Nucleus accumbens (tissue), 56 donors: ENCODE data around the gene TUT4.

ENCODE experiments used
- DNase-seq, 56 donors: peaks; one replicate each; lab custom pipeline; 2025; lab: John Stamatoyannopoulos, UW

The TUT4 gene

DNA sequence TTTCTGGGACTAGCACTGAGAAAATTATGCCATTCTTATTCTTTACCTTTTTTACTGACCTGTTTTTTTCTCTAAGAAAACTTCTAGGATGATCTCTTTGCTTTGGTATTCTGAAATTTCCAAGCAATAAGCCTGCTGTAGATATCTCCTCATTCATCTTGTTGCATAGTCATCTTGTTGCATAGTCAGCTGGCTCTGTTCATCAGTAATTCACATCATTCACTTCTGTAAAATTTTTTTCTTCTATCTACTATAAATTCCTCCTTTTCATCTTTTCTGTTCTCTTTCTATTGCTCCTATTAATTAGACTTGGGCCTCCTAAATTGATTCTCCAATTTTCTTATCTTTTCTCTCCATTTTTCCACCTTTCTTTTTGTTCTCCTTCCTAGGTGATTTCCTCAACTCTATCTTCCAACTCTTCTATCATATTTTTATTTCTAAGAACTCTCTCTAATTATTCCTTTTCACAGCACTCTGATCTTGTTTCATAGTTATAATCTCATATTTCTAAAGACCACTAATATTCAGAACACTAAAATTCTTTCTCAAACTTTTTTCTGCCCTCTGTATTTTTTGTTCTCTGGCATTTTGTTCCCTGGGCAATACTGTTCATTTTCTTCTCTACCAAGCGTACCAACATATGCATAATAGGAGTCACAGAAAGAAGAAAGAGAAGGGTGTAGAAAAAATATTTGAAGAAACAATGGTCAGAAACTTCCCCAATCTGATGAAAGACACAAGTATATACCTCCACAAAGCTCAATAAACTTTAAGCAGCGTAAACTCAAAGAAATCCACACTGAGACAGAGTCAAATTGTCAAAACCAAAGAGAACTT, 17.7 kb downstream of the TUT4 start:
- no peak for DNase-seq

- DNase-seq = no peak
Measured at GRCh38 chr1:52533713-52534112, 19.2 kb downstream of the TUT4 start.

DNA sequence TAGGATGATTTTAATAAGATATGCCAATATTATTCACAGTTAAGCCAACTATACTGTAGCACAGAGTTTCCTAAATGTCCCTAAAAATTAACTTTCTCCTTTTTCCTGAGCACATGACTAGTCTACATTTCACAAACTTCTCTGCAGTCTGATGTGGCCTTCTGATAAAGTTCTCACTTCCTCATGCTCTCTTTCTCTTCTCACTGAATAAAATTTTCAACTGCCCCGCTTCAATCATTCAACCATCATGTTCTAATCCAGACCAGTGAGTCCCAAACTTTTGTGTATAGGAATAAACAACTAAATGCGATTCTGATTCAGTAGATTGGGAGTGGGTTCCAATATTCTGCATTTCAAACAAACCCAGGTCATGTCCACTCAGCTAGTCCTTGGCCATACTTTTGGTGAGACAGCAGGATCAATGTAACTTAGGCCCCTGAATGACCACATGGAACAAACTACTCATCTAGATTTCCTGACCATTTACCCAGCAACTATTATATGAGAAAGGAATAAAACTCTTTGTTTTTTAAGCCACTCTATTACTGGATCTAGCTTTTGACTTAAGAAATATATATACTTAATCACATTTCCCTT, 20.1 kb downstream of the TUT4 start:
- no peak for DNase-seq

DNA sequence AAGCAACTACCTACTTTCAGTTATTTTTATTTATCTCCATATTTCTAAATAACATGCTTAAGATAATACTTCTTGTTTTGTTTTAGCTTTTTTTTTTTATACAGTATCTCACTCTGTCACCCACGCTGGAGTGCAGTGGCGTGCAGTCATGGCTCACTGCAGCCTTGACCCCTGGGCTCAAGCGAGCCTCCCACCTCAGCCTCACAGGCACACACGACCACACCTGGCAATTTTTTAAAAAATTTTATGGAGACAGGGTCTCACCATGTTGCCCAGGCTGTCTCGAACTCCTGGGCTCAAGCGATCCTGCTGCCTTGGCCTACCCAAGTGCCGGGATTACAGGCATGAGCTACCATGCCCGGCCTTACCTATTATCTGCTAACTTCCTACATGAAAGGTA, 20.6 kb downstream of the TUT4 start:
- DNase-seq = no peak

DNA sequence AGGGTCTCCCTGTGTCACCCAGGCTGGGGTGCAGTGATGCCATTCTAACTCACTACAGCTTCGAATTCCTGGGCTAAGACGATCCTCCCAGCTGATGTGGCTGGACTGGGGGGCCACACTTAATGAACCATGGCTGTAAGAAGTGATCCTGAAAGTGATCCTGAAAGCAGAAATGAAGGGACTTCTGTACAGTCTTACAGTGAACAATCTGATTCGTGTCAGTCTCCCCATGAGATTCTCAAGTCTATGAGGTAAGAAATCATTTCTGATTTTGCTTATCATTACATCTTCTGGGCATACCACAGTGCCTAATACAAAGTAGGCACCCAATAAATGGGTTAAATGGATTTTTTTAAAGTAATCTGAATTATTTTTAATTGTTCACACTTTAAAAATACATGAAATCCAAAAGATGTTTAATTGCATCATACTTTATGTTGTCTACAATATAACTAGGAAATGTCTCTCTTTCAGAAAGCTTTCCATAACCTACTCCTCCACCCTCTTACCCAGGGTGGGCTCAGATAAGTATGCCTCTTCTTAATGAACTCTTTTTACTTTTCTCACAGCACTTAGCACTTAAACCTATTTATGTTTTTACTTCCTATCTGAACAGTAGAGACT, 21.5 kb downstream of the TUT4 start:
- no peak for DNase-seq

GRCh38 chr1:52530563-52531144, 22.2 kb downstream of the TUT4 start:
- no peak for DNase-seq

- DNase-seq = no peak
Measured at GRCh38 chr1:52523376-52523775, 29.5 kb downstream of the TUT4 start.

- DNase-seq = no peak
Measured at GRCh38 chr1:52520148-52520547, 32.7 kb downstream of the TUT4 start.

GRCh38 chr1:52518962-52519361, 33.9 kb downstream of the TUT4 start:
- no peak for DNase-seq

- DNase-seq = no peak
Measured at GRCh38 chr1:52511851-52512615, 40.9 kb downstream of the TUT4 start.

- no peak for DNase-seq
Measured at GRCh38 chr1:52511439-52511838, 41.5 kb downstream of the TUT4 start.

- DNase-seq = no peak
Measured at GRCh38 chr1:52506920-52507546, 45.9 kb downstream of the TUT4 start.

DNA sequence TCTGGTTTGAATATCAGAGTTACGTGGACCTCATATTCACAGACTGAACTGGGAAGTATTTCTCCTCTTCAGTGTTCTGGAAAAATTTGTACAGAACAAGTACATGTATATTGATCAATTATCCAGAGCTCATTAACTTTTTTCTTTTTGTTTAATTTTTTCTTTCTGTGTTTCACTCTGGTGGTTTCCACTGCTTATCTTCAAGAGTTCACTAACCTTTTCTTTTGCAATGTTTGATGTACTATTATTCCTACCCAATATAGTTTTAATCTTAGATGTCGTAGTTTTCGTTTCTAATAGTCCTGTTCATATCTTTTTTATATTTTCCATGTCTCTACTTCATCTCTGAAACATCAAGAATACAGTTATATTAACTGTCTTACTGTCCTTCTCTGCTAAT, 46.5 kb downstream of the TUT4 start:
- DNase-seq = no peak

DNA sequence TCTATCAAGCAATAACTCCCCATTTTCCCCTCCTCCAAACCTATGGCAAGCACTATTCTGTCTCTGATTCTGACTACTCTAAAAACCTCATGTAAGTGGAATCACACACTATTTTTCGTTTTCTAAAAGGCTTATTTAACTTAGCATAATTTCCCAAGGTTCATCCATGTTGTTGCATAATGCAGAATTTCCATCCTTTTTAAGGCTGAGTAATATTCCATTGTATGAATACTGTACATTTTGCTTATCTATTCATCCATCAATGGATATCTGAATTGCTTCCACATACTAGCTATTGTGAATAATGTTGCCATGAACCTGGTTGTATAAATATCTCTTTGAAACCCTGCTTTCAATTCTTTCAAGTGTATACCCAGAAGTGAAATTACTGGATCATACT, 48.2 kb downstream of the TUT4 start:
- DNase-seq = no peak

- no peak for DNase-seq
Measured at GRCh38 chr1:52503706-52504105, 49.2 kb downstream of the TUT4 start.

DNA sequence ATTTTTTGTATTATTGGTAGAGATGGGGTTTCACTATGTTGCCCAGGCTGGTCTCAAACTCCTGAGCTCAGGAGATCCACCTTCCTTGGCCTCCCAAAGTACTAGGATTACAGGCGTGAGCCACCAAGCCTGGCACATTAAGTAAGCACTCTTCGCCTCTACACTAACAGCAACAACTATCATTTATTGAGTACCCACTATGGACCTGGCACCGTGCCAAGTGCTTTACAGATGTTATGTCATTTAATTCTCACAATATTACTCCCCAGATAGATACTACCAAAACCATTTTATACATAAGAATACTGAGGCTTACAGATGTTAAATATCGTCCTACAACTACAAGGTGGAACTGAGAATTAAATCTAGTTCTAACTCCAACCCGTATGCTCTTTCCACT, 50.1 kb downstream of the TUT4 start:
- DNase-seq = peak in 1 of 56 donors; percentile 20

- no peak for DNase-seq
Measured at GRCh38 chr1:52487632-52488031, 65.3 kb downstream of the TUT4 start.

- no peak for DNase-seq
Measured at GRCh38 chr1:52482326-52483004, 70.4 kb downstream of the TUT4 start.

- no peak for DNase-seq
Measured at GRCh38 chr1:52479076-52479475, 73.8 kb downstream of the TUT4 start.

DNA sequence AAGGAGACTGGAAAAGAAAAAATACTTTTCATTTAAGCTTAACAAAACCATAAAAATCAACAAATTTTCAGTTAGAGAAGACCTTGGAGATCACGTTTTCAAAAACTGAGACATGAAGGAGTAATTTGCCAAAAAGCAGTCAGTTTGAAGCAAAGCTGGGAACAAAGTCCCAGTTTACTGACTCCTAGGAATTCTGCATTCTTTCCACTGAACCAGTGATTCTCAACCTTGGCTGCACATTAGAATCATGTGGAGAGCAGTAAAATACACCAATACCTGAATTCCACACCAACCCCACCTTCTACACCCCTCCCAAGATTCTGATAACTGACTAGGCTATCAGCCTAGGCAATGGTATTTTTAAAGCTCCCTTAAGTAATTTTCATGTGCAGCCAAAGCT, 75.0 kb downstream of the TUT4 start:
- DNase-seq = no peak
